ENCODE results near the gene ATP5F1B. TPM values are rescaled to one million over a fixed set of nuclear protein-coding genes. Genes with fewer than 3 reads are reported as not detected.

The ATP5F1B gene
- total and polyA plus RNA-seq, 2 of the 8 experiments (the other 6 are each of a cell fraction or from before 2014, with no cell fraction given): 900 to 1,522 TPM

DNA sequence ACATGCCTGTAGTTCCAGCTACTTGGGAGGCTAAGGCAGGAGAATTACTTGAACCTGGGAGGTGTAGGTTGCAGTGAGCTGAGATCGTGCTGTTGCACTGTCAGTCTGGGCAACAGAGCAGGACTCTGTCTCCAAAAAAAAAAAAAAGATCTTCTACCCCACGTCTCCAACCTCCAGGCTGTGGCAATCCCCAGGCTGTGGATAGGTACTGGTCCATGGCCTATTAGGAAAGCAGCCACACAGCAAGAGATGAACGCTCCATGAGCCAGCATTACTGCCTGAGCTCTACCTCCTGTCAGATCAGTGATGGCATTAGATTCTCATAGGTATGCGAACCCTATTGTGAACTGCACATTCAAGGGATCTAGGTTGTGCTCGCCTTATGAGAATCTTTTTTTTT lies 48.4 kb upstream of the ATP5F1B start (continued):
- no peak for TF ChIP-seq SAP30 (IDR thresholded peaks at IDR 0.05; ENCODE audit: insufficient read depth, insufficient replicate concordance, low read length)
- TF ChIP-seq CBX5 (IDR thresholded peaks at IDR 0.05; ENCODE audit: low read depth, low read length): no peak
- no peak for TF ChIP-seq YY1 (IDR thresholded peaks at IDR 0.05; ENCODE audit: low read depth, low read length)
- no peak for TF ChIP-seq BCL11A (IDR thresholded peaks at IDR 0.05; ENCODE audit: low read depth in 2 of 2, low read length in 2 of 2)
- TF ChIP-seq TEAD4 (IDR thresholded peaks at IDR 0.05; ENCODE audit: low read depth, low read length): no peak
- TF ChIP-seq EP300 (IDR thresholded peaks at IDR 0.05; ENCODE audit: borderline replicate concordance in 1 of 2, low read depth in 2 of 2, low read length in 2 of 2): no peak
- TF ChIP-seq CHD2 (IDR thresholded peaks at IDR 0.05; ENCODE audit: low read length): no peak
- TF ChIP-seq KDM1A (IDR thresholded peaks at IDR 0.05; ENCODE audit: borderline replicate concordance, low read length): no peak
- no peak for TF ChIP-seq MAFK (IDR thresholded peaks at IDR 0.05; ENCODE audit: low read depth, low read length)
